ENCODE measurements around the gene EDA. TPM values are rescaled to one million over a fixed set of nuclear protein-coding genes. Genes with fewer than 3 reads are reported as not detected.

EDA gene
- total RNA-seq, 1 experiment from 2014 or later, result 0.98 TPM

- TF ChIP-seq, protein P1, sequence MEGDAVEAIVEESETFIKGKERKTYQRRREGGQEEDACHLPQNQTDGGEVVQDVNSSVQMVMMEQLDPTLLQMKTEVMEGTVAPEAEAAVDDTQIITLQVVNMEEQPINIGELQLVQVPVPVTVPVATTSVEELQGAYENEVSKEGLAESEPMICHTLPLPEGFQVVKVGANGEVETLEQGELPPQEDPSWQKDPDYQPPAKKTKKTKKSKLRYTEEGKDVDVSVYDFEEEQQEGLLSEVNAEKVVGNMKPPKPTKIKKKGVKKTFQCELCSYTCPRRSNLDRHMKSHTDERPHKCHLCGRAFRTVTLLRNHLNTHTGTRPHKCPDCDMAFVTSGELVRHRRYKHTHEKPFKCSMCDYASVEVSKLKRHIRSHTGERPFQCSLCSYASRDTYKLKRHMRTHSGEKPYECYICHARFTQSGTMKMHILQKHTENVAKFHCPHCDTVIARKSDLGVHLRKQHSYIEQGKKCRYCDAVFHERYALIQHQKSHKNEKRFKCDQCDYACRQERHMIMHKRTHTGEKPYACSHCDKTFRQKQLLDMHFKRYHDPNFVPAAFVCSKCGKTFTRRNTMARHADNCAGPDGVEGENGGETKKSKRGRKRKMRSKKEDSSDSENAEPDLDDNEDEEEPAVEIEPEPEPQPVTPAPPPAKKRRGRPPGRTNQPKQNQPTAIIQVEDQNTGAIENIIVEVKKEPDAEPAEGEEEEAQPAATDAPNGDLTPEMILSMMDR (IDR thresholded peaks at IDR 0.05; ENCODE audit: insufficient read depth in 1 of 2, low read depth in 1 of 2, low read length in 1 of 2, severe bottlenecking in 1 of 2, unreplicated experiment in 1 of 2), result no peak
- H3K36me3 ChIP-seq (ENCODE audit: control insufficient read depth, insufficient read depth, low read length), result no peaks in the 10 kb centered on the region
- H3K27me3 ChIP-seq (replicated peaks; ENCODE audit: control insufficient read depth, insufficient read depth, low read length), result no peaks in the 10 kb centered on the region
- H3K4me1 ChIP-seq, result no peaks in the 10 kb centered on the region
- no peak for DNase-seq
- H3K27ac Mint-ChIP-seq (ENCODE audit: unreplicated experiment), result no peak overlapping the region
- H3K36me3 Mint-ChIP-seq (ENCODE audit: insufficient read depth, unreplicated experiment), result no peaks in the 10 kb centered on the region
- CTCF ChIA-PET, result no interaction called here
- no peak overlapping the region for H3K4me3 ChIP-seq (ENCODE audit: low read depth, low read length)
- H3K4me1 Mint-ChIP-seq (ENCODE audit: low read depth, unreplicated experiment), result no peaks in the 10 kb centered on the region
- intact Hi-C loops (cut with micrococcal nuclease; ENCODE audit: unreplicated experiment), result no loop called here
- H3K27me3 Mint-ChIP-seq (ENCODE audit: insufficient read depth, unreplicated experiment), result no peaks in the 10 kb centered on the region
- POLR2A ChIA-PET, result no interaction called here
- no peak overlapping the region for H3K4me3 Mint-ChIP-seq (ENCODE audit: unreplicated experiment)
- no TSS peak for BruUV-seq (replicated peaks)
- H3K9me3 ChIP-seq, result no peaks in the 10 kb centered on the region
- no peaks in the 10 kb centered on the region for H3K9me3 Mint-ChIP-seq (ENCODE audit: unreplicated experiment)
These were observed 15.7 kb upstream of the EDA start for GRCh38 chrX:69600182-69600581.

DNA sequence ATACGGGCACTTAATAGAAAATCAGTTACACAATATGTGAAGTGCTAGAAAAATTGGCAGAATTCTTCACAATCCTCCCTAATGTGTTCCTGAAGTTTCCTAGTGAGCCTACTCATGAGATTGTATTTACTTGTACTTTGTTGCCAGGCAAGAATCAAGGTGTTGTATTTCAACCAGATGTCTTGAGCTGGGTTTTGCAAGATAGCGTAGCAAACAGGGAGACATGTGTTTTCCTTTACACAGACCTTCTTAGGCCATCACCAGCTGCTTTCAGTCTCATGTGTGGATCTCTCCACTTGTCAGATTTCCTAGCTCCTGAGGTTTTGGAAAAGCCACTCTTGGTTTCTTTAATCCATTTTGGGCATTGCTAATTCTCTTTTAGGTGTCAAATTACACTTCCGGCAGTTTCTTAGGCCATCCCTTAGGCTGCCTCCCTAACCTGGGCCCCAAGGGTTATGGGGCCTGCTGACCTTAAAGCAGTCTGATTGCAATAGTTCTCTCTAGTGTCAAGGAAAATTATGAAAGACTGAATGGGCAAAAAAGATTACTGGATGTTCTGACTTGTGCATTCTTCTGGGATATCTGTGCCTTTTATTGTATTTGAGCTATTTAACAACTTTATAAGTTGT, 12.2 kb upstream of the EDA start:
- intact Hi-C loops (cut with micrococcal nuclease; ENCODE audit: unreplicated experiment), result no loop called here
- no peak for DNase-seq
- Histone ChIP-seq H3K27me3 (replicated peaks; ENCODE audit: control insufficient read depth, insufficient read depth, low read length) (no peaks in the 10 kb centered on the region), H3K4me1 (no peaks in the 10 kb centered on the region), H3K4me3 (ENCODE audit: low read depth, low read length) (no peak overlapping the region), H3K9me3 (no peaks in the 10 kb centered on the region), H3K36me3 (ENCODE audit: control insufficient read depth, insufficient read depth, low read length) (no peaks in the 10 kb centered on the region)
- no TSS peak for BruUV-seq (replicated peaks)
- ChIA-PET POLR2A (no interaction called here), CTCF (interaction anchor here (0.9 kb wide), 1 partner anchor 12 kb away, joined by 3 read pairs; the partner anchor contains the start of gene EDA)
- H3K4me1 Mint-ChIP-seq (ENCODE audit: low read depth, unreplicated experiment), result no peaks in the 10 kb centered on the region
- TF ChIP-seq, protein P1 (IDR thresholded peaks at IDR 0.05; ENCODE audit: insufficient read depth in 1 of 2, low read depth in 1 of 2, low read length in 1 of 2, severe bottlenecking in 1 of 2, unreplicated experiment in 1 of 2), result no peak
- no peak overlapping the region for H3K4me3 Mint-ChIP-seq (ENCODE audit: unreplicated experiment)
- no peaks in the 10 kb centered on the region for H3K36me3 Mint-ChIP-seq (ENCODE audit: insufficient read depth, unreplicated experiment)
- H3K9me3 Mint-ChIP-seq (ENCODE audit: unreplicated experiment), result no peaks in the 10 kb centered on the region
- no peak overlapping the region for H3K27ac Mint-ChIP-seq (ENCODE audit: unreplicated experiment)
- no peaks in the 10 kb centered on the region for H3K27me3 Mint-ChIP-seq (ENCODE audit: insufficient read depth, unreplicated experiment)

DNA sequence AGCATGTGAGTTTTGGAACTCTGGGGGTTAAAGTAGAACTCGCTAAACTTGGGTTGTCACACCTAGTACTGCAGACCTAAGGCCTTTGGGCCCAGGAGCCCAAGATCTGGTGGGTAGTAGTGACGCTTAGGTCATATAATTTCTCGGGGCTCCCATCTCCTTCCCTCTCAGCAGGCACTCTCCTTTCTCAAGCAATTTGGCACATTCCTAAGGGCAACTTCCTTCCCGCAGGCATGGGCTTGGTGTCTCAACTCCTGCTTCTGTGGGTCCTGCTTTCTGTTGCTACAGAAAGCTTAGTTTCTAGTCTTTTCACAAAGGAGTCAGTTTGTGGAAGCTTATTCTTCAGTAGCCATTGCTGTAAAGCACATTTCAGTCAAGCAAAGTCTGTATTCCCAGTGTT, 10.4 kb upstream of the EDA start:
- Mint-ChIP-seq H3K9me3 (ENCODE audit: unreplicated experiment) (no peaks in the 10 kb centered on the region), H3K36me3 (ENCODE audit: insufficient read depth, unreplicated experiment) (no peaks in the 10 kb centered on the region), H3K27me3 (ENCODE audit: insufficient read depth, unreplicated experiment) (no peaks in the 10 kb centered on the region), H3K4me1 (ENCODE audit: low read depth, unreplicated experiment) (no peaks in the 10 kb centered on the region), H3K4me3 (ENCODE audit: unreplicated experiment) (no peak overlapping the region), H3K27ac (ENCODE audit: unreplicated experiment) (no peak overlapping the region)
- ChIA-PET CTCF (no interaction called here), POLR2A (no interaction called here)
- BruUV-seq (replicated peaks), result no TSS peak
- no peaks in the 10 kb centered on the region for H3K27me3 ChIP-seq (replicated peaks; ENCODE audit: control insufficient read depth, insufficient read depth, low read length)
- H3K4me1 ChIP-seq, result no peaks in the 10 kb centered on the region
- TF ChIP-seq, protein P1 (IDR thresholded peaks at IDR 0.05; ENCODE audit: insufficient read depth in 1 of 2, low read depth in 1 of 2, low read length in 1 of 2, severe bottlenecking in 1 of 2, unreplicated experiment in 1 of 2), result no peak
- DNase-seq, result no peak
- intact Hi-C loops (cut with micrococcal nuclease; ENCODE audit: unreplicated experiment), result no loop called here
- H3K36me3 ChIP-seq (ENCODE audit: control insufficient read depth, insufficient read depth, low read length), result no peaks in the 10 kb centered on the region
- H3K9me3 ChIP-seq, result no peaks in the 10 kb centered on the region
- H3K4me3 ChIP-seq (ENCODE audit: low read depth, low read length), result no peak overlapping the region

Measured in Caco-2 (cell line).